ENCODE results near the gene SFMBT2. TPM values are rescaled to one million over a fixed set of nuclear protein-coding genes. Genes with fewer than 3 reads are reported as not detected.
A peak's percentile ranks its signal among the peaks of the same experiment; 100 is the strongest.

SFMBT2 gene
- total RNA-seq, 2 experiments from 2014 or later = 31.9 to 32.3 TPM

- no peaks in the 10 kb centered on the region for H3K36me3 Mint-ChIP-seq (ENCODE audit: low read depth)
- H3K27me3 Mint-ChIP-seq = peaks cover 7% of the 10 kb centered on the region
- POLR2A ChIA-PET = interaction anchor here (0.6 kb wide), 1 partner anchor 289 kb away, joined by 3 read pairs; no protein-coding TSS in a partner anchor
- CTCF ChIA-PET = interaction anchor here (0.8 to 2.0 kb wide), 4 partner anchors 9 to 500 kb away, joined by 3 to 10 read pairs (median 4); partner anchors contain the start of gene SFMBT2
- no peaks in the 10 kb centered on the region for H3K9me3 Mint-ChIP-seq
- peaks cover 33% of the 10 kb centered on the region for H3K4me1 Mint-ChIP-seq
- H3K27ac Mint-ChIP-seq = no peak overlapping the region
- H3K4me3 Mint-ChIP-seq = no peak overlapping the region
- DNase-seq = no peak
Observed at GRCh38 chr10:7419998-7420397, 9.2 kb upstream of the SFMBT2 start.

GRCh38 chr10:7417807-7418206 lies 7.0 kb upstream of the SFMBT2 start:
- no peak overlapping the region for H3K4me3 Mint-ChIP-seq
- peak overlapping the region; percentile 1 for H3K27ac Mint-ChIP-seq
- no peak for DNase-seq
- CTCF ChIA-PET = interaction anchor here (0.9 to 3.1 kb wide), 2 partner anchors 498 to 580 kb away, joined by 3 to 11 read pairs; no protein-coding TSS in a partner anchor
- POLR2A ChIA-PET = no interaction called here
- no peaks in the 10 kb centered on the region for H3K36me3 Mint-ChIP-seq (ENCODE audit: low read depth)
- H3K27me3 Mint-ChIP-seq = peaks cover 21% of the 10 kb centered on the region
- peaks cover 29% of the 10 kb centered on the region for H3K4me1 Mint-ChIP-seq
- no peaks in the 10 kb centered on the region for H3K9me3 Mint-ChIP-seq

- ChIA-PET POLR2A (interaction anchor here (0.6 kb wide), 1 partner anchor 210 kb away, joined by 3 read pairs; no protein-coding TSS in a partner anchor), CTCF (interaction anchor here (0.9 to 3.1 kb wide), 3 partner anchors 18 to 579 kb away, joined by 3 to 11 read pairs (median 3); no protein-coding TSS in a partner anchor)
- Mint-ChIP-seq H3K4me1 (peaks cover 33% of the 10 kb centered on the region), H3K36me3 (ENCODE audit: low read depth) (no peaks in the 10 kb centered on the region), H3K9me3 (no peaks in the 10 kb centered on the region), H3K27me3 (peaks cover 26% of the 10 kb centered on the region), H3K4me3 (no peak overlapping the region), H3K27ac (peak overlapping the region; percentile 10)
- no peak for DNase-seq
Observed at GRCh38 chr10:7417103-7417623, 6.3 kb upstream of the SFMBT2 start.

GRCh38 chr10:7414766-7415165 lies 3.9 kb upstream of the SFMBT2 start:
- DNase-seq = no peak
- no peak overlapping the region for H3K4me3 Mint-ChIP-seq
- CTCF ChIA-PET = no interaction called here
- H3K4me1 Mint-ChIP-seq = peaks cover 42% of the 10 kb centered on the region
- H3K9me3 Mint-ChIP-seq = no peaks in the 10 kb centered on the region
- peaks cover 34% of the 10 kb centered on the region for H3K27me3 Mint-ChIP-seq
- POLR2A ChIA-PET = no interaction called here
- no peak overlapping the region for H3K27ac Mint-ChIP-seq
- no peaks in the 10 kb centered on the region for H3K36me3 Mint-ChIP-seq (ENCODE audit: low read depth)

- H3K4me1 Mint-ChIP-seq = peaks cover 38% of the 10 kb centered on the region
- H3K27me3 Mint-ChIP-seq = peaks cover 34% of the 10 kb centered on the region
- peaks cover under 1% of the 10 kb centered on the region for H3K36me3 Mint-ChIP-seq (ENCODE audit: low read depth)
- POLR2A ChIA-PET = no interaction called here
- H3K9me3 Mint-ChIP-seq = no peaks in the 10 kb centered on the region
- H3K27ac Mint-ChIP-seq = no peak overlapping the region
- CTCF ChIA-PET = interaction anchor here (1.1 kb wide), 1 partner anchor 493 kb away, joined by 5 read pairs; no protein-coding TSS in a partner anchor
- DNase-seq = no peak
- no peak overlapping the region for H3K4me3 Mint-ChIP-seq
Observed at GRCh38 chr10:7412928-7413282, 2.1 kb upstream of the SFMBT2 start.

- ChIA-PET CTCF (interaction anchor here (1.1 to 2.0 kb wide), 6 partner anchors 8 to 492 kb away, joined by 3 to 10 read pairs (median 4); no protein-coding TSS in a partner anchor), POLR2A (no interaction called here)
- Mint-ChIP-seq H3K36me3 (ENCODE audit: low read depth) (peaks cover 2% of the 10 kb centered on the region), H3K9me3 (no peaks in the 10 kb centered on the region), H3K27me3 (peaks cover 34% of the 10 kb centered on the region), H3K27ac (no peak overlapping the region), H3K4me3 (peak overlapping the region; percentile 25), H3K4me1 (peaks cover 38% of the 10 kb centered on the region)
- peak; percentile 12 for DNase-seq
Observed at GRCh38 chr10:7412237-7412927, 1.5 kb upstream of the SFMBT2 start.

- Mint-ChIP-seq H3K9me3 (no peaks in the 10 kb centered on the region), H3K27ac (peak overlapping the region; percentile 92)
- DNase-seq = peak; percentile 9
Observed at GRCh38 chr10:7411671-7412128, 866 bp upstream of the SFMBT2 start.

GRCh38 chr10:7410301-7410861 lies 453 bp downstream of the SFMBT2 start:
- no peaks in the 10 kb centered on the region for H3K9me3 Mint-ChIP-seq
- CTCF ChIA-PET = interaction anchor here (0.6 to 2.0 kb wide), 17 partner anchors 10 to 527 kb away, joined by 3 to 10 read pairs (median 4); partner anchors contain the start of gene ITIH2
- H3K4me1 Mint-ChIP-seq = peaks cover 50% of the 10 kb centered on the region
- H3K27me3 Mint-ChIP-seq = peaks cover 34% of the 10 kb centered on the region
- H3K4me3 Mint-ChIP-seq = peak overlapping the region; percentile 80
- H3K36me3 Mint-ChIP-seq (ENCODE audit: low read depth) = peaks cover 9% of the 10 kb centered on the region
- DNase-seq = peak; percentile 35
- POLR2A ChIA-PET = interaction anchor here (0.6 to 0.8 kb wide), 3 partner anchors 10 to 257 kb away, joined by 3 to 6 read pairs (median 4); no protein-coding TSS in a partner anchor
- peak overlapping the region; percentile 92 for H3K27ac Mint-ChIP-seq

More at GRCh38 chr10:7411671-7412128, 866 bp upstream of the SFMBT2 start:
- ChIA-PET POLR2A (interaction anchor here (0.7 kb wide), 1 partner anchor 118 kb away, joined by 3 read pairs; no protein-coding TSS in a partner anchor), CTCF (interaction anchor here (0.8 to 2.0 kb wide), 12 partner anchors 9 to 496 kb away, joined by 3 to 10 read pairs (median 4); no protein-coding TSS in a partner anchor)
- Mint-ChIP-seq H3K4me1 (peaks cover 40% of the 10 kb centered on the region), H3K27me3 (peaks cover 34% of the 10 kb centered on the region), H3K4me3 (peak overlapping the region; percentile 80), H3K36me3 (ENCODE audit: low read depth) (peaks cover 2% of the 10 kb centered on the region)

- Mint-ChIP-seq H3K9me3 (no peaks in the 10 kb centered on the region), H3K4me1 (peaks cover 53% of the 10 kb centered on the region), H3K4me3 (peak overlapping the region; percentile 80), H3K27ac (peak overlapping the region; percentile 92), H3K36me3 (ENCODE audit: low read depth) (peaks cover 14% of the 10 kb centered on the region), H3K27me3 (peaks cover 27% of the 10 kb centered on the region)
- ChIA-PET CTCF (interaction anchor here (0.6 to 1.9 kb wide), 9 partner anchors 84 to 495 kb away, joined by 3 to 7 read pairs (median 4); partner anchors contain the start of gene ITIH2), POLR2A (interaction anchor here (0.7 to 0.8 kb wide), 2 partner anchors 24 to 177 kb away, joined by 3 to 4 read pairs; no protein-coding TSS in a partner anchor)
- peak; percentile 38 for DNase-seq
Observed at GRCh38 chr10:7409732-7410168, 1.1 kb downstream of the SFMBT2 start.

GRCh38 chr10:7409045-7409731 lies 1.6 kb downstream of the SFMBT2 start:
- peak; percentile 62 for DNase-seq
- peaks cover 57% of the 10 kb centered on the region for H3K4me1 Mint-ChIP-seq
- peaks cover 19% of the 10 kb centered on the region for H3K36me3 Mint-ChIP-seq (ENCODE audit: low read depth)
- peaks cover 24% of the 10 kb centered on the region for H3K27me3 Mint-ChIP-seq
- H3K4me3 Mint-ChIP-seq = peak overlapping the region; percentile 80
- ChIA-PET POLR2A (interaction anchor here (0.7 to 0.8 kb wide), 2 partner anchors 23 to 176 kb away, joined by 3 to 4 read pairs; no protein-coding TSS in a partner anchor), CTCF (interaction anchor here (0.5 to 2.0 kb wide), 9 partner anchors 11 to 293 kb away, joined by 3 to 7 read pairs (median 4); no protein-coding TSS in a partner anchor)
- no peaks in the 10 kb centered on the region for H3K9me3 Mint-ChIP-seq
- peak overlapping the region; percentile 92 for H3K27ac Mint-ChIP-seq

GRCh38 chr10:7408291-7409044 lies 2.4 kb downstream of the SFMBT2 start:
- CTCF ChIA-PET = interaction anchor here (0.5 to 2.0 kb wide), 5 partner anchors 11 to 293 kb away, joined by 3 to 4 read pairs (median 3); no protein-coding TSS in a partner anchor
- H3K4me3 Mint-ChIP-seq = peak overlapping the region; percentile 80

More at GRCh38 chr10:7408291-7409044, 2.4 kb downstream of the SFMBT2 start:
- peak; percentile 48 for DNase-seq
- peaks cover 18% of the 10 kb centered on the region for H3K27me3 Mint-ChIP-seq
- H3K4me1 Mint-ChIP-seq = peaks cover 57% of the 10 kb centered on the region
- peaks cover 21% of the 10 kb centered on the region for H3K36me3 Mint-ChIP-seq (ENCODE audit: low read depth)
- H3K27ac Mint-ChIP-seq = peak overlapping the region; percentile 92
- no peaks in the 10 kb centered on the region for H3K9me3 Mint-ChIP-seq
- POLR2A ChIA-PET = no interaction called here

All from activated CD4-positive, alpha-beta T cell treated with anti-CD3 and anti-CD28 coated beads, Interleukin-2, amount 10 ng/mL, durations not matched to agents 7 days and 5 days (primary cell).